HL-60 (cell line): ENCODE measurements around the gene C4orf36.
A peak's percentile ranks its signal among the peaks of the same experiment; 100 is the strongest.

ENCODE experiments used
- DNase-seq, 2 experiments: peaks; one replicate each; pipeline ENCODE4 v3.0.0-alpha.2; 2010 to 2020; ENCODE audit warnings: low read depth in 1 of 2, low spot score in 1 of 2
- H3K27ac ChIP-seq: fragments of 250-450 bp; sonication (Bioruptor Pico); replicated peaks from 2 replicates; pipeline ENCODE4 v1.5.1; 2020; ENCODE audit warnings: mild to moderate bottlenecking, moderate library complexity
- H3K27me3 ChIP-seq: fragments of 250-450 bp; sonication (Bioruptor Pico); 2 replicates; pipeline ENCODE4 v1.5.1; 2021; ENCODE audit warnings: mild to moderate bottlenecking, moderate library complexity; ENCODE audit not compliant: insufficient read depth, poor library complexity, severe bottlenecking
- H3K4me3 ChIP-seq: replicated peaks from 2 replicates; pipeline ENCODE4 v1.5.1; 2011; ENCODE audit warnings: mild to moderate bottlenecking, control low read depth, low read length; ENCODE audit not compliant: insufficient read depth
- CTCF ChIP-seq: IDR thresholded peaks from one replicate; pipeline ENCODE4 v1.5.1; 2011; ENCODE audit warnings: low read length, control low read depth, inconsistent platforms; ENCODE audit not compliant: insufficient read depth
- GABPA ChIP-seq: IDR thresholded peaks from 2 replicates; pipeline ENCODE4 v1.6.1; 2012; ENCODE audit warnings: low read depth
- POLR2AphosphoS5 ChIP-seq: IDR thresholded peaks from 2 replicates; pipeline ENCODE4 v1.6.1; 2012; ENCODE audit warnings: low read depth
- REST ChIP-seq: IDR thresholded peaks from 2 replicates; pipeline ENCODE4 v1.6.1; 2012; ENCODE audit warnings: low read depth; ENCODE audit not compliant: insufficient replicate concordance
- SPI1 ChIP-seq: IDR thresholded peaks from 2 replicates; pipeline ENCODE4 v1.6.1; 2012; ENCODE audit warnings: low read depth, mild to moderate bottlenecking, borderline replicate concordance
- long read RNA-seq: library from polyadenylated mRNA; unstranded; transcript quantifications from one replicate; pipeline ENCODE4 v2.0.0, GENCODE V29; 2020

C4orf36 gene
- long read RNA-seq = 0 reads

GRCh38 chr4:86891762-86892635 is at the start of gene C4orf36:
Gene C4orf36, minus strand, starts transcription at chr4:86892422. Its CDS starts 902 bp downstream, at chr4:86891520.
- DNase-seq = peak in 1 of 2 experiments; percentile 64
- TF ChIP-seq CTCF (no peak), SPI1 (peak; percentile 51; the same call in 1 of the 2 replicates), GABPA (no peak)
- Histone ChIP-seq H3K4me3 (peak within 1 kb of the TSS; percentile 85), H3K27me3 (no peaks in the 10 kb centered on the region), H3K27ac (no peak within 1 kb of the TSS)

- DNase-seq = no peak
- no peak for TF ChIP-seq CTCF
- TF ChIP-seq SPI1 = no peak
- no peak for TF ChIP-seq GABPA
- no peak for TF ChIP-seq POLR2AphosphoS5
- no peak for TF ChIP-seq REST
- Histone ChIP-seq H3K4me3 (no peak overlapping the region), H3K27me3 (no peaks in the 10 kb centered on the region), H3K27ac (no peak overlapping the region)
Observed at GRCh38 chr4:86940920-86941460, 48.8 kb upstream of the C4orf36 start.

GRCh38 chr4:86939729-86940575 is 47.7 kb upstream of the C4orf36 start:
- no peak overlapping the region for H3K4me3 ChIP-seq
- H3K27ac ChIP-seq = peak overlapping the region; percentile 33
- H3K27me3 ChIP-seq = no peaks in the 10 kb centered on the region
- no peak for DNase-seq
- TF ChIP-seq POLR2AphosphoS5 (no peak), GABPA (no peak), SPI1 (no peak), REST (no peak), CTCF (no peak)
